Memory B cell (primary cell): ENCODE measurements around the gene GLRA3.
"Not testable (repeated sequence)": the region's sequence is repeated elsewhere in the genome, so short reads cannot be mapped to it uniquely, and the experiment has no call there.

Source experiments
- ATAC-seq: fragments of 150-1000 bp; cut with Tn5 transposase; 2 replicates; pipeline ENCODE4 v1.10.0; 2021; ENCODE audit warnings: low read depth, mild to moderate bottlenecking, moderate library complexity
- DNase-seq, 2 donors: peaks; one replicate each; pipeline ENCODE4 v3.0.0; 2022; ENCODE audit warnings: low spot score in 2 of 2
- H3K27ac Mint-ChIP-seq: one replicate; pipeline ENCODE4 v1.8.0; 2022; ENCODE audit warnings: mild to moderate bottlenecking, moderate library complexity, mixed read lengths
- H3K27me3 Mint-ChIP-seq: one replicate; pipeline ENCODE4 v1.8.0; 2022; ENCODE audit warnings: mixed read lengths
- H3K36me3 Mint-ChIP-seq: one replicate; pipeline ENCODE4 v1.8.0; 2022; ENCODE audit warnings: mild to moderate bottlenecking, mixed read lengths
- H3K4me1 Mint-ChIP-seq: one replicate; pipeline ENCODE4 v1.8.0; 2022; ENCODE audit warnings: mixed read lengths
- H3K4me3 Mint-ChIP-seq: one replicate; pipeline ENCODE4 v1.8.0; 2022; ENCODE audit warnings: mild to moderate bottlenecking, moderate library complexity, mixed read lengths
- H3K9me3 Mint-ChIP-seq: one replicate; pipeline ENCODE4 v1.8.0; 2022; ENCODE audit warnings: mixed read lengths

Gene GLRA3

GRCh38 chr4:174640146-174640545 lies 188.9 kb downstream of the GLRA3 start:
- H3K27ac Mint-ChIP-seq = no peak overlapping the region
- DNase-seq (no peak), ATAC-seq (no peak)
- no peaks in the 10 kb centered on the region for H3K9me3 Mint-ChIP-seq
- no peaks in the 10 kb centered on the region for H3K36me3 Mint-ChIP-seq
- H3K4me1 Mint-ChIP-seq = no peaks in the 10 kb centered on the region
- H3K27me3 Mint-ChIP-seq = no peaks in the 10 kb centered on the region
- H3K4me3 Mint-ChIP-seq = no peak overlapping the region

DNA sequence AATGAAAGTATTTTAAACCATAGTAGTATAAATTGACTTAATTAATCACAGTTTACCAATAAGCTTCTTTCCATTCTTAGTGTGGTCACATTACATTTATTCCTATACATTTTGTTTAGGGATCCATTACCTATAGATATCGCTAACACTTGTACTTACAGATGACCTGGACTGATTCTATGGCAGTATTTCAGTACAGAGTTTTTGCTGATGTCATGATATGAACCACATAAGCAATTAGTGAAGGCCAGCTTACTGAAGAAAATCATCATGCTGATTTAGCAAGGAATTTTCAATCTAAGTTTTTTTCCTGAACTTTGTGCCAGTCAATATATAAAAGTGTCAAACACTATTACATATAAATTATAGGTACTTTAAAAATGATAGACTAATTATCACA lies 193.3 kb downstream of the GLRA3 start:
- ATAC-seq (no peak), DNase-seq (no peak)
- Mint-ChIP-seq H3K27ac (no peak overlapping the region), H3K27me3 (no peaks in the 10 kb centered on the region), H3K9me3 (no peaks in the 10 kb centered on the region), H3K4me1 (no peaks in the 10 kb centered on the region), H3K36me3 (no peaks in the 10 kb centered on the region), H3K4me3 (no peak overlapping the region)

- ATAC-seq = no peak
- Mint-ChIP-seq H3K27ac (no peak overlapping the region), H3K4me3 (no peak overlapping the region), H3K36me3 (no peaks in the 10 kb centered on the region), H3K4me1 (no peaks in the 10 kb centered on the region), H3K27me3 (no peaks in the 10 kb centered on the region), H3K9me3 (no peaks in the 10 kb centered on the region)
- no peak for DNase-seq
Measured at GRCh38 chr4:174633399-174633798, 195.6 kb downstream of the GLRA3 start.

- no peaks in the 10 kb centered on the region for H3K9me3 Mint-ChIP-seq
- H3K4me1 Mint-ChIP-seq = no peaks in the 10 kb centered on the region
- no peaks in the 10 kb centered on the region for H3K27me3 Mint-ChIP-seq
- no peak overlapping the region for H3K27ac Mint-ChIP-seq
- H3K4me3 Mint-ChIP-seq = no peak overlapping the region
- no peak for ATAC-seq
- H3K36me3 Mint-ChIP-seq = no peaks in the 10 kb centered on the region
- no peak for DNase-seq
Measured at GRCh38 chr4:174631901-174632758, 196.9 kb downstream of the GLRA3 start.

DNA sequence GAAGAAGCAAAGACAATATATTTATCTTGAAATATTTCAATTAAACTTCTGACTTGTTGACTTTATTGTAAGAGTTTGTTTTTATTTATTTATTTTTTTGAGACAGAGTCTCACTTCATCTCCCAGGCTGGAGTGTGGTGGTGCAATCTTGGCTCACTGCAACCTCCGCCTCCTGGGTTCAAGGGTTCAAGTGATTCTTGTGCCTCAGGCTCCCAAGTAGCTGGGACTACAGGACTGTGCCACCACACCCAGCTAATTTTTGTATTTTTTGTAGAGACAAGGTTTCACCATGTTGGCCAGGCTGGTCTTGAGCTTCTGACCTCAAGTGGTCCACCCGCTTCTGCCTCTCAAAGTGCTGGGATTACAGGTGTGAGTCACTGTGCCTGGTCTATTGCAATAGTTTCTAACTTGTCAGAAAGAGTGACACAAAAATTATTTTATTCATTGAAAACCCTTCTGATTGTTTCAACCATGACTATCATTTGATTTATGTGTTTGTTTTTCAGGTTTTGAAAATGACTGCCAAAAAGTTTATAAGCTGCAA lies 199.1 kb downstream of the GLRA3 start:
- not testable (repeated sequence) for H3K36me3 Mint-ChIP-seq, H3K27me3 Mint-ChIP-seq, H3K9me3 Mint-ChIP-seq, H3K4me1 Mint-ChIP-seq, DNase-seq, ATAC-seq, H3K27ac Mint-ChIP-seq, H3K4me3 Mint-ChIP-seq

DNA sequence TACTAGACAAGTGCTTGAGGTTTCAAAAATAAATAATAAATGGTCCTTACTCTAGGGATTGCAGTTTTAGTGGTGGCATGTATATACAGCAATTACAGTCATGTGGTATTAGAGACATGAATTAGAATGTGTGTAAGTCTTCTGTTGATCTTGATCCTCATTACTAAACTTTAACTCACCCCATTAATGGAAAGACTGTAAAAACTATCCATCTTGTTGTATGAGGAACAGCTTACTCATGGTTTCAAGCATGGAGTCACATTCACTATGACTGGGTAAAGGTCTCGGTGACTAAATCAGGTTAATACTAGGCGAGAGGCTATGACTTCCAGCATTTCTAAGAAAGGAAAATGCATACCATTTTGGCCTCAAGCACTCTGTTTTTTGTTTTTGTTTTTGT lies 199.8 kb downstream of the GLRA3 start:
- Mint-ChIP-seq H3K4me3 (no peak overlapping the region), H3K4me1 (no peaks in the 10 kb centered on the region), H3K27ac (no peak overlapping the region), H3K36me3 (no peaks in the 10 kb centered on the region), H3K27me3 (no peaks in the 10 kb centered on the region), H3K9me3 (no peaks in the 10 kb centered on the region)
- DNase-seq (no peak), ATAC-seq (no peak)

DNA sequence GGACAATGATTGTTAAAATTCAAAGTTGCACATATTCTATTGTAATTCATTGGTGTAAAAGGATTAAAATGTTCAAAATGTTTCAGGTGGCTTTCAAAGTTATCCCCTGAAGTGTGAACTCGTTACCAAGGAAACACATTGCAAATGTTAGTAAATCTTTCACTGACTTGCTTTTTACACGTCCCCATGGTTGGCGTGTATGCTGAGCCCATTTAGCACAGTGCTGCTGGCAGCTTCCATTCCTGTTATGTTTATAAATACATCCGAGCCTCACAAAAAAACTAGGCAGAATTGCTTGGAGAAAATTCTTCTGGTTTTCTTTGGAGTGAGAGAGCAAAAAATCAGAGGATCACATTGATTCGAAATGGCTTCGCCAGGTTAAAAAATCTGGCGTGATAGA lies 200.9 kb downstream of the GLRA3 start:
- no peaks in the 10 kb centered on the region for H3K27me3 Mint-ChIP-seq
- H3K4me1 Mint-ChIP-seq = no peaks in the 10 kb centered on the region
- H3K27ac Mint-ChIP-seq = no peak overlapping the region
- DNase-seq (no peak), ATAC-seq (no peak)
- H3K9me3 Mint-ChIP-seq = no peaks in the 10 kb centered on the region
- H3K4me3 Mint-ChIP-seq = no peak overlapping the region
- H3K36me3 Mint-ChIP-seq = no peaks in the 10 kb centered on the region

- Mint-ChIP-seq H3K4me1 (no peaks in the 10 kb centered on the region), H3K4me3 (no peak overlapping the region), H3K36me3 (no peaks in the 10 kb centered on the region), H3K27me3 (no peaks in the 10 kb centered on the region), H3K9me3 (no peaks in the 10 kb centered on the region), H3K27ac (no peak overlapping the region)
- DNase-seq = no peak
- no peak for ATAC-seq
Measured at GRCh38 chr4:174627473-174627872, 201.6 kb downstream of the GLRA3 start.

- H3K4me3 Mint-ChIP-seq = no peak overlapping the region
Measured at GRCh38 chr4:174626342-174627008, 202.6 kb downstream of the GLRA3 start.

GRCh38 chr4:174616661-174617060 lies 212.4 kb downstream of the GLRA3 start:
- Mint-ChIP-seq H3K4me3 (no peak overlapping the region), H3K4me1 (peaks cover 3% of the 10 kb centered on the region), H3K36me3 (no peaks in the 10 kb centered on the region), H3K27ac (no peak overlapping the region), H3K27me3 (peaks cover 1% of the 10 kb centered on the region), H3K9me3 (peaks cover 2% of the 10 kb centered on the region)
- DNase-seq (no peak), ATAC-seq (no peak)

More at GRCh38 chr4:174626342-174627008, 202.6 kb downstream of the GLRA3 start:
- H3K36me3 Mint-ChIP-seq = no peaks in the 10 kb centered on the region
- no peak overlapping the region for H3K27ac Mint-ChIP-seq
- H3K4me1 Mint-ChIP-seq = no peaks in the 10 kb centered on the region
- no peaks in the 10 kb centered on the region for H3K27me3 Mint-ChIP-seq
- ATAC-seq (no peak), DNase-seq (no peak)
- no peaks in the 10 kb centered on the region for H3K9me3 Mint-ChIP-seq

GRCh38 chr4:174613979-174614378 lies 215.1 kb downstream of the GLRA3 start:
- Mint-ChIP-seq H3K9me3 (peaks cover 2% of the 10 kb centered on the region), H3K4me1 (peaks cover 3% of the 10 kb centered on the region), H3K27ac (no peak overlapping the region), H3K27me3 (no peaks in the 10 kb centered on the region), H3K4me3 (no peak overlapping the region), H3K36me3 (no peaks in the 10 kb centered on the region)
- ATAC-seq = no peak
- DNase-seq = no peak

DNA sequence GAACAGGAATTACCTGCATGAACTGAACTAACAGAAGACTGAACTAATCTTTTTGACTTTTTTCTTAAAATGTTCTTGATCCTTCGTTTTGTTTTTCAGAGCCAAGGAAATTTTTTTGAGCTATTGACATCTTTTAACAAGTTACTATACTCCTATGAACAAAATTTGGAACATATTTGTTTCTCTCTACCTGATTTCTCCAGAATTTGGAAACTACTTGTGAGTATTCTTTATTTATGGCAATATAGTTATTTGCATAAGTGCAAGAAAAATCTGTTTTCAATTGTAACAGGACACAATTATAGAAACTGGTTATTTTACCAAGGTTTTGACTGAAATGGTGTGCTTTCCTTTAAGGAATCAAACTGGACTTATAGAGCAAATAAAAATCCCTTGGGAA lies 217.3 kb downstream of the GLRA3 start:
- no peaks in the 10 kb centered on the region for H3K36me3 Mint-ChIP-seq
- no peak overlapping the region for H3K27ac Mint-ChIP-seq
- H3K4me1 Mint-ChIP-seq = peaks cover 3% of the 10 kb centered on the region
- DNase-seq = no peak
- H3K4me3 Mint-ChIP-seq = no peak overlapping the region
- H3K27me3 Mint-ChIP-seq = no peaks in the 10 kb centered on the region
- no peak for ATAC-seq
- H3K9me3 Mint-ChIP-seq = peaks cover 2% of the 10 kb centered on the region

- no peaks in the 10 kb centered on the region for H3K36me3 Mint-ChIP-seq
- H3K9me3 Mint-ChIP-seq = peaks cover 2% of the 10 kb centered on the region
- H3K4me3 Mint-ChIP-seq = no peak overlapping the region
- ATAC-seq (no peak), DNase-seq (no peak)
- no peaks in the 10 kb centered on the region for H3K27me3 Mint-ChIP-seq
- H3K4me1 Mint-ChIP-seq = no peaks in the 10 kb centered on the region
- no peak overlapping the region for H3K27ac Mint-ChIP-seq
Measured at GRCh38 chr4:174607792-174608191, 221.3 kb downstream of the GLRA3 start.

DNA sequence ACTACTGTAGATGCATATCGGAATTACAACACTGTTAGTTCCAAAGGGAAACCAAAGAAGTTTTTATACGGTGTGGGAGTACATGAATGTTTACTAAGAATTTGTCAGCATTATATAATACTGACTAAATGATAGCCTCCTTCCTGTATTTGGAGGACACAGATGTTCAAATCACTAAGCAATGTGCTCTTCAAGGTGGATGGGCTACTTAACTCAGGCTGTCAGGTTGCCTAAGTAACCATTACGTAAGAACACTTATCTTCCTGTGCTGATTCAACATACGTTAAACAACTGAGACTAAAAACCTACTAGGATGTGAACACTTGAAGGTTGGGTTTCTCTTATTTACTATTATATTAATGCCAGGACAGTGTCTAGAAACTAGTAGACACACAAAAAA lies 224.8 kb downstream of the GLRA3 start:
- Mint-ChIP-seq H3K27ac (no peak overlapping the region), H3K36me3 (no peaks in the 10 kb centered on the region), H3K9me3 (no peaks in the 10 kb centered on the region), H3K4me3 (no peak overlapping the region), H3K27me3 (no peaks in the 10 kb centered on the region), H3K4me1 (no peaks in the 10 kb centered on the region)
- no peak for DNase-seq
- no peak for ATAC-seq
